GM12878 (cell line): ENCODE data around the gene NEO1. TPM values are rescaled to one million over a fixed set of nuclear protein-coding genes. Genes with fewer than 3 reads are reported as not detected.

Experiments used
- ATAC-seq: fragments of 200-7000 bp; cut with Tn5 transposase; 3 replicates; pipeline ENCODE4 v1.9.1; 2020; ENCODE audit warnings: mild to moderate bottlenecking, moderate library complexity
- BruUV-seq: library from RNA; stranded (reverse); fragments of 400-500 nt; replicated peaks from 2 replicates; lab custom pipeline; 2021; lab: Mats Ljungman, UMichigan
- CTCF ChIA-PET: fragments of 300-600 bp; sonication (Branson Sonifier 250); formaldehyde crosslinking; extraction: SDS; loops from one replicate; lab custom pipeline; 2021; ENCODE audit warnings: inconsistent platforms; lab: Yijun Ruan, JAX
- POLR2A ChIA-PET: fragments of 350-600 bp; formaldehyde crosslinking; extraction: SDS; loops from one replicate; lab custom pipeline; 2021; ENCODE audit warnings: inconsistent platforms; lab: Charles Lee
- RAD21 ChIA-PET: fragments of 300-600 bp; sonication (Branson Sonifier 250); formaldehyde crosslinking; loops from one replicate; lab custom pipeline; 2023; ENCODE audit warnings: antibody characterized with exemption; ENCODE audit not compliant: unreplicated experiment; lab: Charles Lee
- SMC1A ChIA-PET: fragments of 300-600 bp; sonication (Branson Sonifier 250); formaldehyde crosslinking; loops from one replicate; lab custom pipeline; 2023; ENCODE audit not compliant: unreplicated experiment, uncharacterized antibody; lab: Charles Lee
- DNase-seq: peaks from one replicate; pipeline ENCODE4 v3.0.0-alpha.2; 2011; ENCODE audit warnings: low read depth, low spot score
- FAIRE-seq: peaks from 3 replicates; lab custom pipeline; 2011; peaks lifted over from hg19 to GRCh38; lab: Jason Lieb, UNC
- H2AFZ ChIP-seq: 2 replicates; pipeline ENCODE4 v1.6.0; 2011; ENCODE audit warnings: low read depth, low read length, control low read depth; ENCODE audit not compliant: control insufficient read depth
- H3K27ac ChIP-seq: 2 replicates; pipeline ENCODE4 v1.5.1; 2011; ENCODE audit warnings: control low read depth; ENCODE audit not compliant: control insufficient read depth, insufficient read depth
- H3K27me3 ChIP-seq, 2 experiments: replicated peaks in 1 of 2; 2 replicates each; pipeline versions ENCODE4 v1.6.0 to v1.6.1; 2011; ENCODE audit warnings: low read length in 1 of 2; ENCODE audit not compliant: control insufficient read depth in 2 of 2, insufficient read depth in 2 of 2
- H3K36me3 ChIP-seq, 2 experiments: 2 replicates each; pipeline ENCODE4 v1.5.1; 2011; ENCODE audit warnings: low read length in 1 of 2; ENCODE audit not compliant: control insufficient read depth in 2 of 2, insufficient read depth in 2 of 2
- H3K4me1 ChIP-seq: 2 replicates; pipeline ENCODE4 v1.6.1; 2011; ENCODE audit warnings: mild to moderate bottlenecking, low read length, moderate library complexity, mixed read lengths; ENCODE audit not compliant: control insufficient read depth, insufficient read depth
- H3K4me2 ChIP-seq: 2 replicates; pipeline ENCODE4 v1.6.0; 2011; ENCODE audit warnings: control low read depth; ENCODE audit not compliant: control insufficient read depth, insufficient read depth
- H3K4me3 ChIP-seq: fragments of 200-600 bp; sonication (generic); 2 replicates; pipeline ENCODE4 v1.5.1; 2016
- H3K79me2 ChIP-seq: 2 replicates; pipeline ENCODE4 v1.6.0; 2011; ENCODE audit warnings: low read length; ENCODE audit not compliant: control insufficient read depth, insufficient read depth
- H3K9ac ChIP-seq: 2 replicates; pipeline ENCODE4 v1.8.0; 2011; ENCODE audit warnings: low read length, control low read depth, mixed read lengths; ENCODE audit not compliant: control insufficient read depth, insufficient read depth
- H3K9me3 ChIP-seq: replicated peaks from 3 replicates; pipeline ENCODE4 v1.5.1; 2011; ENCODE audit warnings: mild to moderate bottlenecking, low read length; ENCODE audit not compliant: control insufficient read depth, insufficient read depth
- H4K20me1 ChIP-seq: 2 replicates; pipeline ENCODE4 v1.6.0; 2011; ENCODE audit not compliant: control insufficient read depth, insufficient read depth
- CREB1 ChIP-seq: IDR thresholded peaks from 2 replicates; pipeline ENCODE4 v1.6.1; 2012; ENCODE audit warnings: low read depth, mild to moderate bottlenecking, inconsistent platforms
- IRF4 ChIP-seq: IDR thresholded peaks from 2 replicates; pipeline ENCODE4 v1.6.1; 2011; ENCODE audit warnings: low read depth, low read length
- MLLT1 ChIP-seq: fragments of 450-650 bp; IDR thresholded peaks from 2 replicates; pipeline ENCODE4 v1.6.1; 2016; ENCODE audit warnings: mild to moderate bottlenecking
- MYB ChIP-seq: fragments of 150-350 bp; IDR thresholded peaks from 2 replicates; pipeline ENCODE4 v1.6.1; 2014; ENCODE audit warnings: mild to moderate bottlenecking, low read depth, low read length, borderline replicate concordance
- RAD51 ChIP-seq: fragments of 450-650 bp; IDR thresholded peaks from 2 replicates; pipeline ENCODE4 v1.6.1; 2016; ENCODE audit warnings: moderate library complexity, mild to moderate bottlenecking, inconsistent platforms
- RELA ChIP-seq: fragments of 450-650 bp; IDR thresholded peaks from 2 replicates; pipeline ENCODE4 v1.8.0; 2014; ENCODE audit warnings: borderline replicate concordance; ENCODE audit not compliant: partially characterized antibody
- SUZ12 ChIP-seq: fragments of 200-600 bp; sonication (generic); IDR thresholded peaks from one replicate; pipeline ENCODE4 v1.6.1; 2018; ENCODE audit warnings: antibody characterized with exemption, mild to moderate bottlenecking; ENCODE audit not compliant: unreplicated experiment
- ZBTB40 ChIP-seq: fragments of 450-650 bp; IDR thresholded peaks from 2 replicates; pipeline ENCODE4 v1.6.1; 2016; ENCODE audit warnings: mild to moderate bottlenecking, moderate library complexity, borderline replicate concordance
- WGBS: methylation state at CpG from one replicate; pipeline ENCODE4 v1.1.6; 2016; ENCODE audit warnings: low lambda C conversion rate; ENCODE audit not compliant: insufficient replicate concordance, insufficient coverage; ENCODE audit errors: missing lambda C conversion rate; 5-methylcytosine and 5-hydroxymethylcytosine counted together
- in situ Hi-C: fragments of 300-500 bp; cut with MboI; formaldehyde crosslinking; loops from 9 replicates; pipeline ENCODE4 v1.14.3; 2018; ENCODE audit warnings: mixed read lengths
- intact Hi-C: fragments of 100-400 bp; cut with micrococcal nuclease; formaldehyde crosslinking; loops from one replicate; pipeline ENCODE4 v1.14.2; 2022; ENCODE audit not compliant: unreplicated experiment
- polyA plus RNA-seq, 11 experiments: library from polyadenylated mRNA; depleted of rRNA in 4 of 11; unstranded in 6 of 11; stranded (reverse) in 5 of 11; fragments of >200 nt; fragmentation: Nextera tagmentation in 4 of 11; fragmentation: Illumina TruSeq in 1 of 11; extraction: Ambion mirVana in 4 of 11; extraction: Trizol in 1 of 11; gene quantifications; 1 replicate in 1 of 11; 2 replicates in 10 of 11; pipeline versions ENCODE4 v1.2.1 to v1.2.3, GENCODE V29; 2011 to 2016; ENCODE audit warnings: inconsistent platforms in 2 of 11, missing spikeins in 2 of 11, low read depth in 1 of 11
- total RNA-seq, 4 experiments: library from RNA; depleted of rRNA in 3 of 4; stranded (reverse); fragments of >200 nt in 3 of 4; fragmentation: Illumina TruSeq in 1 of 4; extraction: Trizol in 1 of 4; gene quantifications; 2 replicates each; pipeline versions ENCODE4 v1.2.1 to v1.2.3, GENCODE V29; 2013 to 2021
- TF ChIP-seq, protein P1 (sequence below): fragments of 450-650 bp; IDR thresholded peaks from 2 replicates; pipeline ENCODE4 v1.6.1; 2017; ENCODE audit warnings: mild to moderate bottlenecking, moderate library complexity
- TF ChIP-seq, protein P2 (sequence below): fragments of 450-650 bp; formaldehyde crosslinking; IDR thresholded peaks from 2 replicates; pipeline ENCODE4 v1.5.0; 2022; ENCODE audit warnings: mild to moderate bottlenecking, missing genetic modification characterization

NEO1 gene
- total and polyA plus RNA-seq, 10 of the 15 experiments (the other 5 are each of a cell fraction or from before 2014, with no cell fraction given): 0.03 to 2.0 (median 0.32) TPM

GRCh38 chr15:73116164-73116563, 63.9 kb downstream of the NEO1 start:
- FAIRE-seq: no peak
- no peak overlapping the region for H3K4me3 ChIP-seq
- H3K27ac ChIP-seq: no peak overlapping the region
- no peak overlapping the region for H3K4me2 ChIP-seq
- BruUV-seq: no TSS peak
- H3K79me2 ChIP-seq: no peaks in the 10 kb centered on the region
- DNase-seq: no peak
- RAD21 ChIA-PET: no interaction called here
- H4K20me1 ChIP-seq: no peaks in the 10 kb centered on the region
- no peak for ATAC-seq
- no peaks in the 10 kb centered on the region for H3K36me3 ChIP-seq
- intact Hi-C loops: no loop called here
- 47% methylated on average over 2 of the region's 2 CpGs for WGBS
- POLR2A ChIA-PET: no interaction called here
- no peak overlapping the region for H3K9ac ChIP-seq
- H3K9me3 ChIP-seq: no peaks in the 10 kb centered on the region
- no peaks in the 10 kb centered on the region for H3K27me3 ChIP-seq
- in situ Hi-C loops: no loop called here
- CTCF ChIA-PET: interaction anchor here (3.0 kb wide), 1 partner anchor 394 kb away, joined by 6 read pairs; no protein-coding TSS in a partner anchor
- no peak overlapping the region for H2AFZ ChIP-seq
- H3K4me1 ChIP-seq: no peaks in the 10 kb centered on the region
- SMC1A ChIA-PET: no interaction called here
- TF ChIP-seq CREB1 (no peak), ZBTB40 (no peak), IRF4 (no peak), RELA (no peak), SUZ12 (no peak), MYB (no peak), RAD51 (no peak), MLLT1 (no peak)
- TF ChIP-seq, protein P1, sequence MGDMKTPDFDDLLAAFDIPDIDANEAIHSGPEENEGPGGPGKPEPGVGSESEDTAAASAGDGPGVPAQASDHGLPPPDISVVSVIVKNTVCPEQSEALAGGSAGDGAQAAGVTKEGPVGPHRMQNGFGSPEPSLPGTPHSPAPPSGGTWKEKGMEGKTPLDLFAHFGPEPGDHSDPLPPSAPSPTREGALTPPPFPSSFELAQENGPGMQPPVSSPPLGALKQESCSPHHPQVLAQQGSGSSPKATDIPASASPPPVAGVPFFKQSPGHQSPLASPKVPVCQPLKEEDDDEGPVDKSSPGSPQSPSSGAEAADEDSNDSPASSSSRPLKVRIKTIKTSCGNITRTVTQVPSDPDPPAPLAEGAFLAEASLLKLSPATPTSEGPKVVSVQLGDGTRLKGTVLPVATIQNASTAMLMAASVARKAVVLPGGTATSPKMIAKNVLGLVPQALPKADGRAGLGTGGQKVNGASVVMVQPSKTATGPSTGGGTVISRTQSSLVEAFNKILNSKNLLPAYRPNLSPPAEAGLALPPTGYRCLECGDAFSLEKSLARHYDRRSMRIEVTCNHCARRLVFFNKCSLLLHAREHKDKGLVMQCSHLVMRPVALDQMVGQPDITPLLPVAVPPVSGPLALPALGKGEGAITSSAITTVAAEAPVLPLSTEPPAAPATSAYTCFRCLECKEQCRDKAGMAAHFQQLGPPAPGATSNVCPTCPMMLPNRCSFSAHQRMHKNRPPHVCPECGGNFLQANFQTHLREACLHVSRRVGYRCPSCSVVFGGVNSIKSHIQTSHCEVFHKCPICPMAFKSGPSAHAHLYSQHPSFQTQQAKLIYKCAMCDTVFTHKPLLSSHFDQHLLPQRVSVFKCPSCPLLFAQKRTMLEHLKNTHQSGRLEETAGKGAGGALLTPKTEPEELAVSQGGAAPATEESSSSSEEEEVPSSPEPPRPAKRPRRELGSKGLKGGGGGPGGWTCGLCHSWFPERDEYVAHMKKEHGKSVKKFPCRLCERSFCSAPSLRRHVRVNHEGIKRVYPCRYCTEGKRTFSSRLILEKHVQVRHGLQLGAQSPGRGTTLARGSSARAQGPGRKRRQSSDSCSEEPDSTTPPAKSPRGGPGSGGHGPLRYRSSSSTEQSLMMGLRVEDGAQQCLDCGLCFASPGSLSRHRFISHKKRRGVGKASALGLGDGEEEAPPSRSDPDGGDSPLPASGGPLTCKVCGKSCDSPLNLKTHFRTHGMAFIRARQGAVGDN: no peak
- TF ChIP-seq, protein P2, sequence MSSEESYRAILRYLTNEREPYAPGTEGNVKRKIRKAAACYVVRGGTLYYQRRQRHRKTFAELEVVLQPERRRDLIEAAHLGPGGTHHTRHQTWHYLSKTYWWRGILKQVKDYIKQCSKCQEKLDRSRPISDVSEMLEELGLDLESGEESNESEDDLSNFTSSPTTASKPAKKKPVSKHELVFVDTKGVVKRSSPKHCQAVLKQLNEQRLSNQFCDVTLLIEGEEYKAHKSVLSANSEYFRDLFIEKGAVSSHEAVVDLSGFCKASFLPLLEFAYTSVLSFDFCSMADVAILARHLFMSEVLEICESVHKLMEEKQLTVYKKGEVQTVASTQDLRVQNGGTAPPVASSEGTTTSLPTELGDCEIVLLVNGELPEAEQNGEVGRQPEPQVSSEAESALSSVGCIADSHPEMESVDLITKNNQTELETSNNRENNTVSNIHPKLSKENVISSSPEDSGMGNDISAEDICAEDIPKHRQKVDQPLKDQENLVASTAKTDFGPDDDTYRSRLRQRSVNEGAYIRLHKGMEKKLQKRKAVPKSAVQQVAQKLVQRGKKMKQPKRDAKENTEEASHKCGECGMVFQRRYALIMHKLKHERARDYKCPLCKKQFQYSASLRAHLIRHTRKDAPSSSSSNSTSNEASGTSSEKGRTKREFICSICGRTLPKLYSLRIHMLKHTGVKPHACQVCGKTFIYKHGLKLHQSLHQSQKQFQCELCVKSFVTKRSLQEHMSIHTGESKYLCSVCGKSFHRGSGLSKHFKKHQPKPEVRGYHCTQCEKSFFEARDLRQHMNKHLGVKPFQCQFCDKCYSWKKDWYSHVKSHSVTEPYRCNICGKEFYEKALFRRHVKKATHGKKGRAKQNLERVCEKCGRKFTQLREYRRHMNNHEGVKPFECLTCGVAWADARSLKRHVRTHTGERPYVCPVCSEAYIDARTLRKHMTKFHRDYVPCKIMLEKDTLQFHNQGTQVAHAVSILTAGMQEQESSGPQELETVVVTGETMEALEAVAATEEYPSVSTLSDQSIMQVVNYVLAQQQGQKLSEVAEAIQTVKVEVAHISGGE (CRISPR knock-in tag): no peak
